NCI-H2171 (cell line): ENCODE data around the gene ETF1.
A peak's percentile ranks its signal among the peaks of the same experiment; 100 is the strongest.
"Not testable (repeated sequence)": the region's sequence is repeated elsewhere in the genome, so short reads cannot be mapped to it uniquely, and the experiment has no call there.

Source experiments
- DNase-seq: peaks from one replicate; lab custom pipeline; 2025; lab: John Stamatoyannopoulos, UW

The ETF1 gene

GRCh38 chr5:138490648-138491283 lies 52.3 kb downstream of the ETF1 start:
- no peak for DNase-seq

DNA sequence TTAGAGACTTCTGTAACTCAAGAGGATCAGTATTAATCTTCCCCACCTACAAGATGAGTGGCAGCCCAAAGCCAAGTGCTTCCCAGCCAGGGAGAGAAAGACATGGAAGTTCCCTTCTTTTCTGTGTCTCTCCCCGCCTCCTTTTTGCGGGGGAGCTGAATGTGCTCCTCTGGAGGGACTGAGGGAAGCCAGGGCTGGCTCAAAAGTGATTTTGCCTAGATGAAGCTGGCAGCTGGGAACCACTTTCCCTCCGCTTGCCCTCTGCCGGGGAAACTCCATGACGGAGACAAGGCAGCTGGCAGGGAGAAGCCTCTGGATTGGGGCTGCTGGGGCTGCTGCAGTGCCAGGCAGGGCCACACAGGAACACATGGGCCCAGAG lies 53.4 kb downstream of the ETF1 start:
- DNase-seq = no peak

GRCh38 chr5:138488481-138488945 lies 54.5 kb downstream of the ETF1 start:
- DNase-seq = no peak

DNA sequence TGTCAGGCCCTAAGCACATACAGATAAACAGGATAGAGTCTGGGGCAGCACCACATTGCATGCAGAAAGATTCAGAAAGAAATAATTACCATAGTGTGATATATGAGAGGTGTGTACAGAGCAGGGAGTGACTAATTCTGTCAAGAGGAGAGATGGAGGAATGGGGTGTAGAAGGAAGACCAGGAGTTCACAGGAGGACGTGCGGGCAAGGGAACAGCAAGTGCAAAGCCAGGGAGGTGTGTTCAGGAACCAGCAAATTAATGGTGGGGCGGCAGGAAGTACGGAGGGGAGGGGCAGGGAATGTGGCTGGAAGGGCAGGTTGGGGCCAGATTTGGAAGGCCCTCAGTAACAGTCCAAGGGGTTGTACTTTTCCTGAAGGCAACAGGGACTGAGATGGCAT lies 60.4 kb downstream of the ETF1 start:
- no peak for DNase-seq

- DNase-seq = no peak
These were observed 66.1 kb downstream of the ETF1 start for GRCh38 chr5:138476918-138477317.

GRCh38 chr5:138473151-138473550 lies 69.9 kb downstream of the ETF1 start:
- not testable (repeated sequence) for DNase-seq

DNA sequence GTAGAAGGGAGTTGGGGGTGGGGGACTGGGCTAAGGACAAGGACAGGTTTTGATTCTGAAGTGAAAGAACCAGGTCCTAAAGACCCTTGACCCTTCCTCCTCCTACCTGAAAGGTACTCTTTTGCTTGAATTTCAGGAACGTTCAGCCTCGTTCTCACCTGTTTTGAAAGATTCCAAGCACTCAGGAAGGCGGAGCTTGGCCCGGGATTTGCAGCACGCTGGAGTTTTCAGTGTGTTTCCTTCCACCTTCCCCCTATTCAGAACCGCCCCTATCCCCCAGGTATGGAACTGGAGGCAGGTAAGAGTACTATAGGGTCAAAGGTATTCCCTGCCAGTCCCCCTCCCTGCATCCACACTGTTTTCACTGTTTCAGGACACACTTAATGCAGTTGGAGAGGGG lies 70.7 kb downstream of the ETF1 start:
- no peak for DNase-seq

DNA sequence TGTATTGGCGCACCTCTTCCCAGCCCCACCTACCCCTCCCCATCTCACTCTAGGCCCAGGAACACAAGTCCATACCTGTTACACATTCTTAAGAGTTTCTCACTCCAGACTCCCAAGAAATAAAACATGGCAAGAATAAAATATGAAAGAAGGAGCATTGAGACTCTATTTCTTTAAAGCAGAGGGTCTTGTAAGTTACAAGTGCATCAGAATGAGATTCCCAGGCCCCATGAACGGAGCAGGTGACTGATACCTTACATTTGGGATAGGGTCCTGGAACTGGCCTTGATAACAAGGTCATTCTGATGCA lies 72.0 kb downstream of the ETF1 start:
- DNase-seq = no peak

DNA sequence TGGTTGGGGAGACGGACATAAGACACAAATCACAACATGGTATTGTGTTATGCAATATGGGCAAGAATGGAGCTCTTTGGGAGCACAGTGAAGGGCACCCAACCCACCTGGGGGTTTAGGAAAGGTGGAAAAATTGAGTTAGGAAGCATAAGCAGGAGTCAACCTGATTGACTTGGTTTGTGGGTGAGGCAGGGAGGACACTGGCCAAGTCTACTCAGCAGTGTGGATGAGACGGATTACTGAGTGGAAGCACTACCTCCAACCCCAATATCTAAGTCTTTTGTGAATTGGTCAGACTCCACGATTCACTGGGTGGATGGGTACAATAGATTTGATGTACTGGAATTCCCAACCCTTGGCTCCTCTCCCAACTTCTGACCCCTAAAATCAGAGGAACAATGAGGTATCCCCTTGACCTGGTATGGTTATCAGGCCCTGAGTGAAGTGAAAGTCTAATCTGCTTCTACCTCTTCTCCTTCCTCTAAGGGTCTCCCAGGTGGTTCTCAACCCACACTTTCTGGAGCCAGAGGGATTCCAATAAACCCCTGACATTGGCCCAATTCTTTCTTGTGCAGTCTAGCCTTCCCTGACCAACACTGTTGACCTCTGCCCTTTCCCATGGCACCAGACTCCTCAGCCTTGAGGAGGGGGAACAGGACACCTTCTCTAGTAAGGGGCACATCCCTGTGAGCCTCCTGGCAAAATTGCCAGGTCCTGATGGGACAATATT lies 72.5 kb downstream of the ETF1 start:
- no peak for DNase-seq

DNA sequence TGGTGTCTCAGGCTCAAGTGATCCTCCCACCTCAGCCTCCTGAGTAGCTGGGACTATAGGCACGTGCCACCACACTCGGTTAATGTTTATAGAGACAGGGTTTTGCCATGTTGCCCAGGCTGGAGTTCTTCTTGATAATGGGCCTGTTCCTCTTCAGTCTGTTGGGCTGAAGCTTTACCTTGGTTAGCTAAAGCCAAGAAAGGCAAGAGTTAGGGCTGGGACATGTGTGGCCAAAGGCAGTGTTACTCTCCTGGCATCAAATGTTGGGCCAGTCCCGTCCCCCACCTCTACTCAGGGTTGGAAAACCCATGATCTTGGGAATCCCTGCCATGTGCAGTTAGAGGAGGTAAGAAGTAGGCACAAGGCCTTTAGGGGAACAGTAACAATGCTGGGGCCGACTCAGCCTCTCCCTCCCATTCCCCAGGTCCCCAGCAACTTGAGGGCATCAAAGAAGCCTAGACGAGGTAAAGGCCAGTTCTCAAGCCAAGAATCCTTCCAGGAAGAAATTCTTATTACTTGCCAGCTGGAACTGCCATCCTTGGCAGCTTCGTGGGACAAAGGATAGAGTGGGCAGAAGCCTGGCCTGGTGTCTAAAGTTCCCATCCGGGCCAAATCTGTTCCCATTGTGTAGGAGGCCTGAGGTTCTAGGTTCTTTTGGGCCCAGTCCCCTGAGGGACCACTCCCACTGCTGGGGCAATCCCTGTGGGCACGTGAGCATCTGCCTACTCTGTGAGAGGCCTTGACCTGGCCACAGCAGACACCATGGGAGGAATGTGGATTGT lies 73.3 kb downstream of the ETF1 start:
- no peak for DNase-seq

DNA sequence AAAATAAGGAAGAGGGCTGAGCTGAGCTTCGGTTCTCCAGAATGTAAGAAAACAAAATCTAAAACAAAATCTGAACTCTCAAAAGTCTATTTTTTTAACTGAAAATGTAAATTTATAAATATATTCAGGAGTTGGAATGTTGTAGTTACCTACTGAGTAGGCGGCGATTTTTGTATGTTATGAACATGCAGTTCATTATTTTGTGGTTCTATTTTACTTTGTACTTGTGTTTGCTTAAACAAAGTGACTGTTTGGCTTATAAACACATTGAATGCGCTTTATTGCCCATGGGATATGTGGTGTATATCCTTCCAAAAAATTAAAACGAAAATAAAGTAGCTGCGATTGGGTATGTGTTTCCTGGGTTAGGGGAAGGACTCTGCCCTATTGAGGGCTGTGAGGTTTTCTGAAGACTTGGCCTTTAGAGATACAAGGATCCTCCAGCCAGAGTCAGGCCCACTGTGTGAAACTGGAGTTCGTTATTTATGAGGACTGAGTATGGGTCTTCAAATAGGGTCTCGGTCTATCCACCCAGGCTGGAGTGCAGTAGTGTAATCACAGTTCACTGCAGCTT lies 74.0 kb downstream of the ETF1 start:
- DNase-seq = no peak

- no peak for DNase-seq
These were observed 74.7 kb downstream of the ETF1 start for GRCh38 chr5:138468133-138468965.

DNA sequence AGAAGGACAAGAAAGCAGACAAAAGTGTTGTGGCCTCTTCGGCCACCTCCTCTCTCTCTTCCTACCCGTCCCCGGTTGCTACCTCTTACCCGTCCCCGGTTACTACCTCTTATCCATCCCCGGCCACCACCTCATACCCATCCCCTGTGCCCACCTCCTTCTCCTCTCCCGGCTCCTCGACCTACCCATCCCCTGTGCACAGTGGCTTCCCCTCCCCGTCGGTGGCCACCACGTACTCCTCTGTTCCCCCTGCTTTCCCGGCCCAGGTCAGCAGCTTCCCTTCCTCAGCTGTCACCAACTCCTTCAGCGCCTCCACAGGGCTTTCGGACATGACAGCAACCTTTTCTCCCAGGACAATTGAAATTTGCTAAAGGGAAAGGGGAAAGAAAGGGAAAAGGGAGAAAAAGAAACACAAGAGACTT lies 75.3 kb downstream of the ETF1 start:
- DNase-seq = no peak

GRCh38 chr5:138466900-138467710 lies 75.9 kb downstream of the ETF1 start:
- DNase-seq = no peak

GRCh38 chr5:138466125-138466899 lies 76.7 kb downstream of the ETF1 start:
- DNase-seq = no peak

DNA sequence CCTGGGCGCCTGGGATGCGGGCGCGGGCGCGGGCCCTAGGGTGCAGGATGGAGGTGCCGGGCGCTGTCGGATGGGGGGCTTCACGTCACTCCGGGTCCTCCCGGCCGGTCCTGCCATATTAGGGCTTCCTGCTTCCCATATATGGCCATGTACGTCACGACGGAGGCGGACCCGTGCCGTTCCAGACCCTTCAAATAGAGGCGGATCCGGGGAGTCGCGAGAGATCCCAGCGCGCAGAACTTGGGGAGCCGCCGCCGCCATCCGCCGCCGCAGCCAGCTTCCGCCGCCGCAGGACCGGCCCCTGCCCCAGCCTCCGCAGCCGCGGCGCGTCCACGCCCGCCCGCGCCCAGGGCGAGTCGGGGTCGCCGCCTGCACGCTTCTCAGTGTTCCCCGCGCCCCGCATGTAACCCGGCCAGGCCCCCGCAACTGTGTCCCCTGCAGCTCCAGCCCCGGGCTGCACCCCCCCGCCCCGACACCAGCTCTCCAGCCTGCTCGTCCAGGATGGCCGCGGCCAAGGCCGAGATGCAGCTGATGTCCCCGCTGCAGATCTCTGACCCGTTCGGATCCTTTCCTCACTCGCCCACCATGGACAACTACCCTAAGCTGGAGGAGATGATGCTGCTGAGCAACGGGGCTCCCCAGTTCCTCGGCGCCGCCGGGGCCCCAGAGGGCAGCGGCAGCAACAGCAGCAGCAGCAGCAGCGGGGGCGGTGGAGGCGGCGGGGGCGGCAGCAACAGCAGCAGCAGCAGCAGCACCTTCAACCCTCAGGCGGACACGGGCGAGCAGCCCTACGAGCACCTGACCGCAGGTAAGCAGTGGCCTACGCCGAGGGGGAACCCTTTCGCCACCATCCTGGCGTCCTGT lies 77.5 kb downstream of the ETF1 start, which contains the start of gene EGR1:
Gene EGR1 (plus strand): TSS at position 219 of the 864 bp plus-strand sequence. CDS start 283 bp downstream, at position 502.
- peak; percentile 75 for DNase-seq

GRCh38 chr5:138464388-138465260 lies 78.4 kb downstream of the ETF1 start:
- DNase-seq = peak; percentile 80

- DNase-seq = peak; percentile 79
These were observed 79.0 kb downstream of the ETF1 start for GRCh38 chr5:138464008-138464387.
